Measurements from ENCODE around the gene TREML2.

Gene TREML2

GRCh38 chr6:41177287-41177686 is 23.7 kb downstream of the TREML2 start:
- DNase-seq (ENCODE audit: low spot score), result no peak

- no peak for DNase-seq (ENCODE audit: low spot score)
Measured at GRCh38 chr6:41176189-41176588, 24.8 kb downstream of the TREML2 start.

GRCh38 chr6:41175084-41175483 is 25.9 kb downstream of the TREML2 start:
- DNase-seq (ENCODE audit: low spot score), result no peak

- no peak for DNase-seq (ENCODE audit: low spot score)
Measured at GRCh38 chr6:41174610-41175009, 26.3 kb downstream of the TREML2 start.

GRCh38 chr6:41171908-41172307 is 29.0 kb downstream of the TREML2 start:
- DNase-seq (ENCODE audit: low spot score), result no peak

- DNase-seq (ENCODE audit: low spot score), result no peak
Measured at GRCh38 chr6:41170547-41171160, 30.3 kb downstream of the TREML2 start.

GRCh38 chr6:41167173-41167963 is 33.6 kb downstream of the TREML2 start:
- DNase-seq (ENCODE audit: low spot score), result no peak

- DNase-seq (ENCODE audit: low spot score), result no peak
Measured at GRCh38 chr6:41164551-41165120, 36.3 kb downstream of the TREML2 start.

- no peak for DNase-seq (ENCODE audit: low spot score)
Measured at GRCh38 chr6:41163419-41163717, 37.6 kb downstream of the TREML2 start.

- no peak for DNase-seq (ENCODE audit: low spot score)
Measured at GRCh38 chr6:41162687-41163418, 38.1 kb downstream of the TREML2 start, which contains the start of gene TREM2. TREM2 (minus strand) TSS chr6:41163116; CDS start chr6:41163082, 34 bp downstream.

GRCh38 chr6:41161851-41162552 is 38.9 kb downstream of the TREML2 start:
- no peak for DNase-seq (ENCODE audit: low spot score)

GRCh38 chr6:41161380-41161779 is 39.6 kb downstream of the TREML2 start:
- DNase-seq (ENCODE audit: low spot score), result no peak

GRCh38 chr6:41160933-41161332 is 40.0 kb downstream of the TREML2 start:
- no peak for DNase-seq (ENCODE audit: low spot score)

GRCh38 chr6:41159415-41160082 is 41.4 kb downstream of the TREML2 start:
- no peak for DNase-seq (ENCODE audit: low spot score)

GRCh38 chr6:41157323-41157722 is 43.6 kb downstream of the TREML2 start:
- DNase-seq (ENCODE audit: low spot score), result no peak

GRCh38 chr6:41156771-41157170 is 44.2 kb downstream of the TREML2 start:
- DNase-seq (ENCODE audit: low spot score), result no peak

GRCh38 chr6:41156001-41156400 is 44.9 kb downstream of the TREML2 start:
- no peak for DNase-seq (ENCODE audit: low spot score)

- no peak for DNase-seq (ENCODE audit: low spot score)
Measured at GRCh38 chr6:41155132-41155805, 45.7 kb downstream of the TREML2 start.

- no peak for DNase-seq (ENCODE audit: low spot score)
Measured at GRCh38 chr6:41153992-41154625, 46.8 kb downstream of the TREML2 start, which contains the start of gene TREML1. TREML1 (minus strand) TSS chr6:41154347; CDS start chr6:41154288, 59 bp downstream.

GRCh38 chr6:41153451-41153850 is 47.5 kb downstream of the TREML2 start:
- DNase-seq (ENCODE audit: low spot score), result no peak

Measured in CD4-positive, alpha-beta T cell treated with Interleukin-15 for 4 hours (primary cell).